ENCODE data around the gene HYAL3. TPM values are rescaled to one million over a fixed set of nuclear protein-coding genes. Genes with fewer than 3 reads are reported as not detected.

Gene HYAL3
- total and polyA plus RNA-seq, 2 donors (not counting 1 experiment from before 2014, with no cell fraction given): 3.2 to 7.4 TPM

- no peak for DNase-seq (ENCODE audit: low read depth in 2 of 2)
- no peak within 1 kb of the TSS for H3K9ac ChIP-seq (ENCODE audit: insufficient read depth, low read length)
- H3K36me3 ChIP-seq (ENCODE audit: control insufficient read depth, insufficient read depth, low read length): no peaks in the 10 kb centered on the region
- H3K4me3 ChIP-seq (replicated peaks in 1 of 4; ENCODE audit: control extremely low read depth in 1 of 4, insufficient read depth in 1 of 4, low read depth in 3 of 4, low read length in 4 of 4): no peak within 1 kb of the TSS
- H3K27ac ChIP-seq (ENCODE audit: insufficient read depth, low read length): no peak within 1 kb of the TSS
- TF ChIP-seq EZH2 (IDR thresholded peaks at IDR 0.05; ENCODE audit: low read length, missing control alignments) (no peak), CTCF (conservative IDR thresholded peaks at IDR 0.05 in 1 of 2, IDR thresholded peaks at IDR 0.05 in 1 of 2; ENCODE audit: low read depth in 1 of 2, low read length in 2 of 2) (peak in 1 of 2 donors; percentile 17)
- H3K79me2 ChIP-seq (ENCODE audit: control insufficient read depth, insufficient read depth, low read length): no peaks in the 10 kb centered on the region
- no peaks in the 10 kb centered on the region for H4K20me1 ChIP-seq (ENCODE audit: control insufficient read depth, extremely low read depth, insufficient read depth, low read length)
- H3K9me3 ChIP-seq (ENCODE audit: control insufficient read depth, insufficient read depth, low read depth, low read length): no peaks in the 10 kb centered on the region
- no peaks in the 10 kb centered on the region for H3K27me3 ChIP-seq (ENCODE audit: control insufficient read depth, insufficient read depth, low read length)
- peaks cover 15% of the 10 kb centered on the region for H3K4me1 ChIP-seq (ENCODE audit: control insufficient read depth, extremely low read depth, insufficient read depth, low read length)
- no peak within 1 kb of the TSS for H3K4me2 ChIP-seq (ENCODE audit: extremely low read depth, insufficient read depth, low read length)
- no peak within 1 kb of the TSS for H2AFZ ChIP-seq (ENCODE audit: low read length)
These were observed 4.0 kb upstream of the HYAL3 start, which contains the start of gene HYAL1 for GRCh38 chr3:50303013-50303815. TSS of gene HYAL1 (minus strand) at chr3:50303574. CDS start at chr3:50302956, 618 bp downstream.

- Histone ChIP-seq H3K4me1 (ENCODE audit: control insufficient read depth, extremely low read depth, insufficient read depth, low read length) (peaks cover 15% of the 10 kb centered on the region), H2AFZ (ENCODE audit: low read length) (no peak overlapping the region), H4K20me1 (ENCODE audit: control insufficient read depth, extremely low read depth, insufficient read depth, low read length) (no peaks in the 10 kb centered on the region), H3K9me3 (ENCODE audit: control insufficient read depth, insufficient read depth, low read depth, low read length) (no peaks in the 10 kb centered on the region), H3K36me3 (ENCODE audit: control insufficient read depth, insufficient read depth, low read length) (no peaks in the 10 kb centered on the region), H3K9ac (ENCODE audit: insufficient read depth, low read length) (no peak overlapping the region), H3K4me3 (replicated peaks in 1 of 4; ENCODE audit: control extremely low read depth in 1 of 4, insufficient read depth in 1 of 4, low read depth in 3 of 4, low read length in 4 of 4) (no peak overlapping the region), H3K79me2 (ENCODE audit: control insufficient read depth, insufficient read depth, low read length) (no peaks in the 10 kb centered on the region), H3K4me2 (ENCODE audit: extremely low read depth, insufficient read depth, low read length) (no peak overlapping the region), H3K27me3 (ENCODE audit: control insufficient read depth, insufficient read depth, low read length) (no peaks in the 10 kb centered on the region), H3K27ac (ENCODE audit: insufficient read depth, low read length) (no peak overlapping the region)
- DNase-seq (ENCODE audit: low read depth in 2 of 2): no peak
- TF ChIP-seq CTCF (conservative IDR thresholded peaks at IDR 0.05 in 1 of 2, IDR thresholded peaks at IDR 0.05 in 1 of 2; ENCODE audit: low read depth in 1 of 2, low read length in 2 of 2) (no peak), EZH2 (IDR thresholded peaks at IDR 0.05; ENCODE audit: low read length, missing control alignments) (no peak)
These were observed 3.1 kb upstream of the HYAL3 start for GRCh38 chr3:50302095-50303012.

- Histone ChIP-seq H3K36me3 (ENCODE audit: control insufficient read depth, insufficient read depth, low read length) (peaks cover 2% of the 10 kb centered on the region), H3K4me2 (ENCODE audit: extremely low read depth, insufficient read depth, low read length) (peak overlapping the region; percentile 89), H3K79me2 (ENCODE audit: control insufficient read depth, insufficient read depth, low read length) (no peaks in the 10 kb centered on the region), H3K27me3 (ENCODE audit: control insufficient read depth, insufficient read depth, low read length) (no peaks in the 10 kb centered on the region), H3K9ac (ENCODE audit: insufficient read depth, low read length) (no peak overlapping the region), H4K20me1 (ENCODE audit: control insufficient read depth, extremely low read depth, insufficient read depth, low read length) (no peaks in the 10 kb centered on the region), H3K9me3 (ENCODE audit: control insufficient read depth, insufficient read depth, low read depth, low read length) (no peaks in the 10 kb centered on the region), H3K4me3 (replicated peaks in 1 of 4; ENCODE audit: control extremely low read depth in 1 of 4, insufficient read depth in 1 of 4, low read depth in 3 of 4, low read length in 4 of 4) (peak overlapping the region in 1 of 4 experiments; percentile 60), H3K27ac (ENCODE audit: insufficient read depth, low read length) (peak overlapping the region; percentile 82), H2AFZ (ENCODE audit: low read length) (no peak overlapping the region), H3K4me1 (ENCODE audit: control insufficient read depth, extremely low read depth, insufficient read depth, low read length) (peaks cover 15% of the 10 kb centered on the region)
- DNase-seq (ENCODE audit: low read depth in 2 of 2): no peak
- no peak for TF ChIP-seq EZH2 (IDR thresholded peaks at IDR 0.05; ENCODE audit: low read length, missing control alignments)
- no peak for TF ChIP-seq CTCF (conservative IDR thresholded peaks at IDR 0.05 in 1 of 2, IDR thresholded peaks at IDR 0.05 in 1 of 2; ENCODE audit: low read depth in 1 of 2, low read length in 2 of 2)
These were observed 1.6 kb upstream of the HYAL3 start for GRCh38 chr3:50300681-50301254.

All from fibroblast of lung (primary cell).